ENCODE results near the gene ENDOU.

GRCh38 chr12:47725893-47726292 lies 603 bp upstream of the ENDOU start:
- TF ChIP-seq, protein P1, sequence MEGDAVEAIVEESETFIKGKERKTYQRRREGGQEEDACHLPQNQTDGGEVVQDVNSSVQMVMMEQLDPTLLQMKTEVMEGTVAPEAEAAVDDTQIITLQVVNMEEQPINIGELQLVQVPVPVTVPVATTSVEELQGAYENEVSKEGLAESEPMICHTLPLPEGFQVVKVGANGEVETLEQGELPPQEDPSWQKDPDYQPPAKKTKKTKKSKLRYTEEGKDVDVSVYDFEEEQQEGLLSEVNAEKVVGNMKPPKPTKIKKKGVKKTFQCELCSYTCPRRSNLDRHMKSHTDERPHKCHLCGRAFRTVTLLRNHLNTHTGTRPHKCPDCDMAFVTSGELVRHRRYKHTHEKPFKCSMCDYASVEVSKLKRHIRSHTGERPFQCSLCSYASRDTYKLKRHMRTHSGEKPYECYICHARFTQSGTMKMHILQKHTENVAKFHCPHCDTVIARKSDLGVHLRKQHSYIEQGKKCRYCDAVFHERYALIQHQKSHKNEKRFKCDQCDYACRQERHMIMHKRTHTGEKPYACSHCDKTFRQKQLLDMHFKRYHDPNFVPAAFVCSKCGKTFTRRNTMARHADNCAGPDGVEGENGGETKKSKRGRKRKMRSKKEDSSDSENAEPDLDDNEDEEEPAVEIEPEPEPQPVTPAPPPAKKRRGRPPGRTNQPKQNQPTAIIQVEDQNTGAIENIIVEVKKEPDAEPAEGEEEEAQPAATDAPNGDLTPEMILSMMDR (IDR thresholded peaks at IDR 0.05): no peak
- TF ChIP-seq POLR2AphosphoS5 (IDR thresholded peaks at IDR 0.05; ENCODE audit: low read depth, low read length): no peak
- TF ChIP-seq, protein P2, sequence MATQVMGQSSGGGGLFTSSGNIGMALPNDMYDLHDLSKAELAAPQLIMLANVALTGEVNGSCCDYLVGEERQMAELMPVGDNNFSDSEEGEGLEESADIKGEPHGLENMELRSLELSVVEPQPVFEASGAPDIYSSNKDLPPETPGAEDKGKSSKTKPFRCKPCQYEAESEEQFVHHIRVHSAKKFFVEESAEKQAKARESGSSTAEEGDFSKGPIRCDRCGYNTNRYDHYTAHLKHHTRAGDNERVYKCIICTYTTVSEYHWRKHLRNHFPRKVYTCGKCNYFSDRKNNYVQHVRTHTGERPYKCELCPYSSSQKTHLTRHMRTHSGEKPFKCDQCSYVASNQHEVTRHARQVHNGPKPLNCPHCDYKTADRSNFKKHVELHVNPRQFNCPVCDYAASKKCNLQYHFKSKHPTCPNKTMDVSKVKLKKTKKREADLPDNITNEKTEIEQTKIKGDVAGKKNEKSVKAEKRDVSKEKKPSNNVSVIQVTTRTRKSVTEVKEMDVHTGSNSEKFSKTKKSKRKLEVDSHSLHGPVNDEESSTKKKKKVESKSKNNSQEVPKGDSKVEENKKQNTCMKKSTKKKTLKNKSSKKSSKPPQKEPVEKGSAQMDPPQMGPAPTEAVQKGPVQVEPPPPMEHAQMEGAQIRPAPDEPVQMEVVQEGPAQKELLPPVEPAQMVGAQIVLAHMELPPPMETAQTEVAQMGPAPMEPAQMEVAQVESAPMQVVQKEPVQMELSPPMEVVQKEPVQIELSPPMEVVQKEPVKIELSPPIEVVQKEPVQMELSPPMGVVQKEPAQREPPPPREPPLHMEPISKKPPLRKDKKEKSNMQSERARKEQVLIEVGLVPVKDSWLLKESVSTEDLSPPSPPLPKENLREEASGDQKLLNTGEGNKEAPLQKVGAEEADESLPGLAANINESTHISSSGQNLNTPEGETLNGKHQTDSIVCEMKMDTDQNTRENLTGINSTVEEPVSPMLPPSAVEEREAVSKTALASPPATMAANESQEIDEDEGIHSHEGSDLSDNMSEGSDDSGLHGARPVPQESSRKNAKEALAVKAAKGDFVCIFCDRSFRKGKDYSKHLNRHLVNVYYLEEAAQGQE (IDR thresholded peaks at IDR 0.05; ENCODE audit: insufficient read depth in 1 of 2, low read depth in 2 of 2, low read length in 1 of 2): no peak
